ENCODE measurements around the gene SLC25A23.

SLC25A23 gene

DNA sequence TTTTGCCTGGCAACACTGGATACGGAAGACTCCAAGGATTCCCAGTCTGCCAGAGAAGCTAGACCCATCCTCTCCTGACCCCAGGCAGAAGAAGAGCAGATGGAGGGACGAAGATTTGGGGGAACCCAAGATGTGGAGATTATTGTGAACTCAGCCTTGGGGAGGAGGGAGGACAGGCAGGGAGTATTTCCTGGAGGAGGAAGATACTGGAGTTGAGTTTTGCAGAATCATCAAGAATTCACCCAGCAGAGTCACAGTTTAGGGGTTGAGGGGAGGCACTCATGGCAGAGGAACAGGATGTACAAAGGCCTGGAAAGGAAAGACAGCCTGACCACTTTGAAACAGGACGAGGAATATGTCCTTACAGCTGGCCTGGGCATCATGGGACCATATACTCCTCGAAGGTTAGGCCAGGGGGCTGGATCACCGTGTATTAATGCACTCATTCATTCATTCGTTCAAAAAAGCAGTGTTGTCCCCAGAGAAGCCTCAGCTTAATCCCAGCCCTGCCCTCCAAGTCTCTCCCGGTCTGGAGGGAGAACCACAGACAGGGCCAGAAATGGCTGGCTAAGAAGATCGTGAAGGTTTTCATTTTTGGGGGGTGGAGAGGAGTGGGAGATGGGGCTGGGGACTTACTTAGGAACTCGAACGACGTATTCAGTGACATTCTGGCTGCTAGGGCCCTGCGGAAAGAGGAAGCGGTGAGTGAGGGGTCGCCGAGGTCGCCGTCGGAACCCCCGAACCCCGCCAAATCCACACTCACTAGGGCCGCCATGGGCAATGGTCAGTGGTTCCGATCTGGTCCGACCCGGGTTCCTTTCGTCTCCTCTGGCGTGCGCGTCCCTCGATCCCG is 67.1 kb downstream of the SLC25A23 start:
- Histone ChIP-seq H3K4me3 (ENCODE audit: low read depth, low read length, poor library complexity, severe bottlenecking) (peak overlapping the region; percentile 95), H3K36me3 (ENCODE audit: insufficient read depth, low read length) (peaks cover 32% of the 10 kb centered on the region), H3K9ac (ENCODE audit: low read length) (peak overlapping the region; percentile 93), H3K9me2 (ENCODE audit: low read depth, low read length) (no peaks in the 10 kb centered on the region), H3K27ac (ENCODE audit: low read depth, low read length, poor library complexity, severe bottlenecking) (peak overlapping the region; percentile 36), H4K20me1 (ENCODE audit: insufficient read depth, low read length) (no peaks in the 10 kb centered on the region), H2AFZ (ENCODE audit: low read length) (0 out of 2 replicates have a peak overlapping the region, but pooled peaks have one; percentile 24), H3K9me3 (ENCODE audit: low read length) (no peaks in the 10 kb centered on the region), H3K79me2 (ENCODE audit: insufficient read depth, low read length) (peaks cover 5% of the 10 kb centered on the region; the same call in 1 of the 2 replicates), H3F3A (ENCODE audit: insufficient read depth, low read length) (no peaks in the 10 kb centered on the region; the same call in 1 of the 2 replicates), H3K27me3 (ENCODE audit: insufficient read depth, low read length) (no peaks in the 10 kb centered on the region), H3K4me1 (ENCODE audit: insufficient read depth, low read length, severe bottlenecking) (peaks cover 16% of the 10 kb centered on the region), H3K4me2 (ENCODE audit: low read length) (peak overlapping the region; percentile 98)
- TF ChIP-seq, protein P1, sequence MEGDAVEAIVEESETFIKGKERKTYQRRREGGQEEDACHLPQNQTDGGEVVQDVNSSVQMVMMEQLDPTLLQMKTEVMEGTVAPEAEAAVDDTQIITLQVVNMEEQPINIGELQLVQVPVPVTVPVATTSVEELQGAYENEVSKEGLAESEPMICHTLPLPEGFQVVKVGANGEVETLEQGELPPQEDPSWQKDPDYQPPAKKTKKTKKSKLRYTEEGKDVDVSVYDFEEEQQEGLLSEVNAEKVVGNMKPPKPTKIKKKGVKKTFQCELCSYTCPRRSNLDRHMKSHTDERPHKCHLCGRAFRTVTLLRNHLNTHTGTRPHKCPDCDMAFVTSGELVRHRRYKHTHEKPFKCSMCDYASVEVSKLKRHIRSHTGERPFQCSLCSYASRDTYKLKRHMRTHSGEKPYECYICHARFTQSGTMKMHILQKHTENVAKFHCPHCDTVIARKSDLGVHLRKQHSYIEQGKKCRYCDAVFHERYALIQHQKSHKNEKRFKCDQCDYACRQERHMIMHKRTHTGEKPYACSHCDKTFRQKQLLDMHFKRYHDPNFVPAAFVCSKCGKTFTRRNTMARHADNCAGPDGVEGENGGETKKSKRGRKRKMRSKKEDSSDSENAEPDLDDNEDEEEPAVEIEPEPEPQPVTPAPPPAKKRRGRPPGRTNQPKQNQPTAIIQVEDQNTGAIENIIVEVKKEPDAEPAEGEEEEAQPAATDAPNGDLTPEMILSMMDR (IDR thresholded peaks at IDR 0.05; ENCODE audit: low read length) = no peak
- TF ChIP-seq EZH2 (IDR thresholded peaks at IDR 0.05; ENCODE audit: borderline replicate concordance, low read length) = no peak

All from OCI-LY1 (cell line).